ENCODE results near the gene CLDN6.
A peak's percentile ranks its signal among the peaks of the same experiment; 100 is the strongest.

The CLDN6 gene

GRCh38 chr16:3028716-3029319, 10.8 kb upstream of the CLDN6 start:
- DNase-seq: no peak
- Histone ChIP-seq H3K36me3 (peaks cover 19% of the 10 kb centered on the region), H3K27me3 (peaks cover 56% of the 10 kb centered on the region), H3K4me3 (ENCODE audit: low read depth, low read length) (no peak overlapping the region), H3K9me3 (no peaks in the 10 kb centered on the region), H3K4me1 (peaks cover 11% of the 10 kb centered on the region)
- no peak for TF ChIP-seq CTCF (IDR thresholded peaks at IDR 0.05; ENCODE audit: low read depth, low read length)

GRCh38 chr16:3027983-3028715, 10.2 kb upstream of the CLDN6 start:
- peak; percentile 95 for DNase-seq
- Histone ChIP-seq H3K9me3 (no peaks in the 10 kb centered on the region), H3K4me1 (peaks cover 11% of the 10 kb centered on the region), H3K27me3 (peaks cover 49% of the 10 kb centered on the region), H3K4me3 (ENCODE audit: low read depth, low read length) (no peak overlapping the region; the same call in 1 of the 2 replicates), H3K36me3 (peaks cover 19% of the 10 kb centered on the region)
- TF ChIP-seq CTCF (IDR thresholded peaks at IDR 0.05; ENCODE audit: low read depth, low read length): peak; percentile 72

- no peak for DNase-seq
- no peak for TF ChIP-seq CTCF (IDR thresholded peaks at IDR 0.05; ENCODE audit: low read depth, low read length)
- peaks cover 42% of the 10 kb centered on the region for H3K27me3 ChIP-seq
- H3K36me3 ChIP-seq: peaks cover 19% of the 10 kb centered on the region
- H3K4me1 ChIP-seq: peaks cover 18% of the 10 kb centered on the region
- no peaks in the 10 kb centered on the region for H3K9me3 ChIP-seq
- H3K4me3 ChIP-seq (ENCODE audit: low read depth, low read length): no peak overlapping the region
These were observed 9.5 kb upstream of the CLDN6 start for GRCh38 chr16:3027489-3027795.

- Histone ChIP-seq H3K4me1 (peaks cover 23% of the 10 kb centered on the region), H3K4me3 (ENCODE audit: low read depth, low read length) (no peak overlapping the region), H3K36me3 (peaks cover 19% of the 10 kb centered on the region), H3K9me3 (no peaks in the 10 kb centered on the region), H3K27me3 (peaks cover 36% of the 10 kb centered on the region)
- no peak for DNase-seq
- TF ChIP-seq CTCF (IDR thresholded peaks at IDR 0.05; ENCODE audit: low read depth, low read length): no peak
These were observed 8.9 kb upstream of the CLDN6 start for GRCh38 chr16:3026609-3027488.

- peaks cover 26% of the 10 kb centered on the region for H3K4me1 ChIP-seq
- DNase-seq: no peak
These were observed 8.0 kb upstream of the CLDN6 start for GRCh38 chr16:3026003-3026378.

More at GRCh38 chr16:3026003-3026378, 8.0 kb upstream of the CLDN6 start:
- peaks cover 28% of the 10 kb centered on the region for H3K27me3 ChIP-seq
- H3K9me3 ChIP-seq: no peaks in the 10 kb centered on the region
- no peak overlapping the region for H3K4me3 ChIP-seq (ENCODE audit: low read depth, low read length)
- TF ChIP-seq CTCF (IDR thresholded peaks at IDR 0.05; ENCODE audit: low read depth, low read length): no peak
- H3K36me3 ChIP-seq: peaks cover 19% of the 10 kb centered on the region
